ENCODE results near the gene ZBTB38. TPM values are rescaled to one million over a fixed set of nuclear protein-coding genes. Genes with fewer than 3 reads are reported as not detected.

ZBTB38 gene
- total RNA-seq, 1 experiment from 2014 or later = 21.8 TPM

- no peak overlapping the region for H3K27ac ChIP-seq
Observed at GRCh38 chr3:141343077-141343476, 25.2 kb upstream of the ZBTB38 start.

GRCh38 chr3:141343865-141344271 is 24.4 kb upstream of the ZBTB38 start:
- H3K4me3 ChIP-seq = no peak overlapping the region
- DNase-seq = no peak
- no peaks in the 10 kb centered on the region for H3K9me2 ChIP-seq (ENCODE audit: insufficient read depth)
- H3K4me2 ChIP-seq = no peak overlapping the region
- BruUV-seq (replicated peaks) = no TSS peak
- no peak for TF ChIP-seq EZH2 (IDR thresholded peaks at IDR 0.05; ENCODE audit: low read depth)
- H3K27me3 ChIP-seq (ENCODE audit: insufficient read depth, low read depth) = no peaks in the 10 kb centered on the region
- no peaks in the 10 kb centered on the region for H3K9me3 ChIP-seq (ENCODE audit: insufficient read depth, low read depth)
- no peaks in the 10 kb centered on the region for H3K79me2 ChIP-seq (ENCODE audit: low read depth)
- H3K27ac ChIP-seq = no peak overlapping the region
- intact Hi-C loops (cut with micrococcal nuclease; ENCODE audit: unreplicated experiment) = no loop called here
- H3K36me3 ChIP-seq (ENCODE audit: low read depth) = no peaks in the 10 kb centered on the region
- CTCF ChIA-PET = no interaction called here
- POLR2A ChIA-PET (ENCODE audit: unreplicated experiment) = no interaction called here
- H3K4me1 ChIP-seq (replicated peaks; ENCODE audit: insufficient read depth) = no peaks in the 10 kb centered on the region
- H2AFZ ChIP-seq = no peak overlapping the region
- H3F3A ChIP-seq (ENCODE audit: insufficient read depth, low read depth) = no peaks in the 10 kb centered on the region
- no peaks in the 10 kb centered on the region for H4K20me1 ChIP-seq (ENCODE audit: insufficient read depth)

More at GRCh38 chr3:141343077-141343476, 25.2 kb upstream of the ZBTB38 start:
- Histone ChIP-seq H3K27me3 (ENCODE audit: insufficient read depth, low read depth) (no peaks in the 10 kb centered on the region), H3K9me3 (ENCODE audit: insufficient read depth, low read depth) (no peaks in the 10 kb centered on the region), H4K20me1 (ENCODE audit: insufficient read depth) (no peaks in the 10 kb centered on the region), H3K4me3 (no peak overlapping the region), H3K4me1 (replicated peaks; ENCODE audit: insufficient read depth) (peaks cover under 1% of the 10 kb centered on the region; the same call in 1 of the 2 replicates), H3F3A (ENCODE audit: insufficient read depth, low read depth) (no peaks in the 10 kb centered on the region; the same call in 1 of the 2 replicates), H3K79me2 (ENCODE audit: low read depth) (no peaks in the 10 kb centered on the region), H3K4me2 (no peak overlapping the region), H3K9me2 (ENCODE audit: insufficient read depth) (no peaks in the 10 kb centered on the region), H3K36me3 (ENCODE audit: low read depth) (no peaks in the 10 kb centered on the region), H2AFZ (no peak overlapping the region)
- ChIA-PET POLR2A (ENCODE audit: unreplicated experiment) (no interaction called here), CTCF (interaction anchor here (0.7 kb wide), 1 partner anchor 353 kb away, joined by 3 read pairs; no protein-coding TSS in a partner anchor)
- BruUV-seq (replicated peaks) = no TSS peak
- intact Hi-C loops (cut with micrococcal nuclease; ENCODE audit: unreplicated experiment) = no loop called here
- DNase-seq = no peak
- TF ChIP-seq EZH2 (IDR thresholded peaks at IDR 0.05; ENCODE audit: low read depth) = no peak
- TF ChIP-seq CTCF (conservative IDR thresholded peaks at IDR 0.05) = no peak

DNA sequence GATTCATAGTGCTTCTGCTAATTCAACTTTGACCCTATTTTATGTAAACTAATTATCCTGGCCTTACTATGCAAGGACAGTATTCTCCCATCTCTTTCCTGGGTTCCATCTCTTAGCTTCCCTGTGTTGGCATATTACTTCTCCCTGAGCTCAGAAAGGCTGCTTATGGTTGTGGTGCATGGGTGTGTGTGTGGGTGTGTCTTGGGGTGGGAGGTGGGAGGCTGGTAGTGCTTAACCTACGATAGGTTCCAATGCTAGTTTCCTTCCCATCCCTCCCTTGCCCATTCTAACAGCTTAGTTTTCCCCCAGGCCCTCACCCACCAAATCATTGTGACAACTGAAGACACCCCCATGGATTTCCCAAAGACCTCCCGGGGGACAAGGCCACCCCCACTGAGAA is 22.8 kb upstream of the ZBTB38 start:
- ChIA-PET CTCF (no interaction called here), POLR2A (ENCODE audit: unreplicated experiment) (no interaction called here)
- H2AFZ ChIP-seq = no peak overlapping the region
- H3K27ac ChIP-seq = no peak overlapping the region
- no peaks in the 10 kb centered on the region for H3K27me3 ChIP-seq (ENCODE audit: insufficient read depth, low read depth)
- TF ChIP-seq EZH2 (IDR thresholded peaks at IDR 0.05; ENCODE audit: low read depth) (no peak), CTCF (conservative IDR thresholded peaks at IDR 0.05) (no peak)
- H3K4me1 ChIP-seq (replicated peaks; ENCODE audit: insufficient read depth) = no peaks in the 10 kb centered on the region
- no peaks in the 10 kb centered on the region for H4K20me1 ChIP-seq (ENCODE audit: insufficient read depth)
- no peak overlapping the region for H3K4me2 ChIP-seq
- no peaks in the 10 kb centered on the region for H3K9me2 ChIP-seq (ENCODE audit: insufficient read depth)
- no peaks in the 10 kb centered on the region for H3K36me3 ChIP-seq (ENCODE audit: low read depth)
- no peak for DNase-seq
- no TSS peak for BruUV-seq (replicated peaks)
- no peak overlapping the region for H3K4me3 ChIP-seq
- intact Hi-C loops (cut with micrococcal nuclease; ENCODE audit: unreplicated experiment) = no loop called here
- H3F3A ChIP-seq (ENCODE audit: insufficient read depth, low read depth) = no peaks in the 10 kb centered on the region
- no peaks in the 10 kb centered on the region for H3K79me2 ChIP-seq (ENCODE audit: low read depth)
- no peaks in the 10 kb centered on the region for H3K9me3 ChIP-seq (ENCODE audit: insufficient read depth, low read depth)

DNA sequence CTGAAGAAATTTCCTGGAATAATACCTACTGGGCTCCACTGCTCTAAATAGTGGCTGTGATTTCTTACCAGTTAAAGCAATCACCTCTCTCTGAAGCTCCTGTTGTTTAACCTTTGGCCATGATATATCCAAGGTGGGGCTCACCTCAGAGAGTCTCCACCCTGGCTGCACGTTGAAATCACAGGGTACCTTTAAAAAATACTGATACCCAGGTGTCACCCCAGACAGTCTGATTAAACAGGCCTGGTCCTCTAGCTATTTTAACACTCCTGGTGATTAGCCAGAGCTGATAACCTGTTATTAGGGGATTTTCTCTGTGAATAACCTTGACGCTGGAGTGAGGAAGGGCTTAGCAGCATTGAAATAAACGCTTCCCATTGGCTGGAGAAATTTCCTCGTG is 22.3 kb upstream of the ZBTB38 start:
- ChIA-PET CTCF (no interaction called here), POLR2A (ENCODE audit: unreplicated experiment) (no interaction called here)
- intact Hi-C loops (cut with micrococcal nuclease; ENCODE audit: unreplicated experiment) = no loop called here
- Histone ChIP-seq H3F3A (ENCODE audit: insufficient read depth, low read depth) (no peaks in the 10 kb centered on the region), H3K4me2 (no peak overlapping the region), H3K9me2 (ENCODE audit: insufficient read depth) (no peaks in the 10 kb centered on the region), H4K20me1 (ENCODE audit: insufficient read depth) (no peaks in the 10 kb centered on the region), H3K9me3 (ENCODE audit: insufficient read depth, low read depth) (no peaks in the 10 kb centered on the region), H3K27ac (no peak overlapping the region), H3K4me3 (no peak overlapping the region), H3K79me2 (ENCODE audit: low read depth) (no peaks in the 10 kb centered on the region), H2AFZ (no peak overlapping the region), H3K27me3 (ENCODE audit: insufficient read depth, low read depth) (no peaks in the 10 kb centered on the region), H3K36me3 (ENCODE audit: low read depth) (no peaks in the 10 kb centered on the region), H3K4me1 (replicated peaks; ENCODE audit: insufficient read depth) (no peaks in the 10 kb centered on the region)
- DNase-seq = no peak
- BruUV-seq (replicated peaks) = no TSS peak
- TF ChIP-seq CTCF (conservative IDR thresholded peaks at IDR 0.05) = no peak
- TF ChIP-seq EZH2 (IDR thresholded peaks at IDR 0.05; ENCODE audit: low read depth) = no peak
